ENCODE results near the gene SAMD10. TPM values are rescaled to one million over a fixed set of nuclear protein-coding genes. Genes with fewer than 3 reads are reported as not detected.

Gene SAMD10
- total and polyA plus RNA-seq, 10 of the 15 experiments (the other 5 are each of a cell fraction or from before 2014, with no cell fraction given) = 1.3 to 51.4 (median 17.9) TPM

GRCh38 chr20:63956664-63957003, 22.8 kb downstream of the SAMD10 start:
- peak overlapping the region; percentile 86 for H3K4me2 ChIP-seq (ENCODE audit: control insufficient read depth, insufficient read depth)
- H3K9me3 ChIP-seq (replicated peaks; ENCODE audit: control insufficient read depth, insufficient read depth, low read length) = no peaks in the 10 kb centered on the region
- H3K27ac ChIP-seq (ENCODE audit: control insufficient read depth, insufficient read depth) = peak overlapping the region; percentile 72
- in situ Hi-C loops (cut with MboI) (no loop called here), intact Hi-C loops (cut with micrococcal nuclease; ENCODE audit: unreplicated experiment) (loop anchor here (1.0 to 5.0 kb wide), 4 partner anchors 16 to 250 kb away; partner anchors contain the start of gene ARFRP1)
- ChIA-PET POLR2A (interaction anchor here (1.0 to 2.4 kb wide), 8 partner anchors 12 to 315 kb away, joined by 3 to 11 read pairs (median 3); partner anchors contain the start of genes PRPF6 and RTEL1), SMC1A (ENCODE audit: uncharacterized antibody, unreplicated experiment) (interaction anchor here (0.9 to 2.7 kb wide), 2 partner anchors 17 to 24 kb away, joined by 4 to 7 read pairs; partner anchors contain the start of gene PRPF6), RAD21 (ENCODE audit: unreplicated experiment) (interaction anchor here (0.6 to 2.2 kb wide), 9 partner anchors 17 to 419 kb away, joined by 3 to 10 read pairs (median 4); partner anchors contain the start of genes PRPF6, TCEA2 and TPD52L2), CTCF (interaction anchor here (0.7 to 1.8 kb wide), 4 partner anchors 17 to 101 kb away, joined by 3 to 12 read pairs (median 4); no protein-coding TSS in a partner anchor)
- peaks cover 10% of the 10 kb centered on the region for H3K4me1 ChIP-seq (ENCODE audit: control insufficient read depth, insufficient read depth, low read length)
- peaks cover 33% of the 10 kb centered on the region for H3K79me2 ChIP-seq (ENCODE audit: control insufficient read depth, insufficient read depth, low read length)
- 0% methylated on average over 15 of the region's 15 CpGs for WGBS (ENCODE audit: insufficient coverage, insufficient replicate concordance, low lambda C conversion rate, missing lambda C conversion rate)
- BruUV-seq (replicated peaks) = no TSS peak
- no peaks in the 10 kb centered on the region; a peak in 1 of 4 replicates for H3K36me3 ChIP-seq (ENCODE audit: control insufficient read depth in 2 of 2, insufficient read depth in 2 of 2, low read length in 1 of 2)
- H3K4me3 ChIP-seq = peak overlapping the region; percentile 43
- TF ChIP-seq FOXM1 (IDR thresholded peaks at IDR 0.05; ENCODE audit: low read depth, low read length) (peak; percentile 12; the same call in 1 of the 2 replicates), NKRF (conservative IDR thresholded peaks at IDR 0.05) (peak; percentile 62), RAD51 (IDR thresholded peaks at IDR 0.05) (peak; percentile 88), ZNF687 (IDR thresholded peaks at IDR 0.05) (no peak)
- no peaks in the 10 kb centered on the region for H3K27me3 ChIP-seq (replicated peaks in 1 of 2; ENCODE audit: control insufficient read depth in 2 of 2, insufficient read depth in 2 of 2, low read length in 1 of 2)
- H3K9ac ChIP-seq (ENCODE audit: control insufficient read depth, insufficient read depth, low read length) = peak overlapping the region; percentile 61
- ATAC-seq (peak; percentile 1), FAIRE-seq (no peak), DNase-seq (ENCODE audit: low read depth, low spot score) (no peak)
- peaks cover 3% of the 10 kb centered on the region; the same call in 1 of the 2 replicates for H4K20me1 ChIP-seq (ENCODE audit: control insufficient read depth, insufficient read depth)
- H2AFZ ChIP-seq (ENCODE audit: control insufficient read depth, low read depth, low read length) = 0 out of 2 replicates have a peak overlapping the region, but pooled peaks have one; percentile 7

All from GM12878 (cell line).